GM20000 (cell line): ENCODE results near the gene TMIGD2.
"Not testable (repeated sequence)": the region's sequence is repeated elsewhere in the genome, so short reads cannot be mapped to it uniquely, and the experiment has no call there.

Experiments
- DNase-seq: peaks from one replicate; pipeline ENCODE4 v3.0.0; 2012; ENCODE audit warnings: low spot score
- CTCF ChIP-seq: IDR thresholded peaks from 2 replicates; pipeline ENCODE4 v1.5.1; 2012; ENCODE audit warnings: mild to moderate bottlenecking, control low read depth; ENCODE audit errors: extremely low read depth, missing control alignments

Gene TMIGD2

GRCh38 chr19:4292515-4292914, 9.7 kb downstream of the TMIGD2 start:
- TF ChIP-seq CTCF = no peak
- no peak for DNase-seq

- DNase-seq = no peak
Measured at GRCh38 chr19:4291184-4291732, 10.9 kb downstream of the TMIGD2 start.

GRCh38 chr19:4288091-4288777, 14.0 kb downstream of the TMIGD2 start:
- no peak for DNase-seq

More at GRCh38 chr19:4291184-4291732, 10.9 kb downstream of the TMIGD2 start:
- TF ChIP-seq CTCF = no peak

GRCh38 chr19:4286141-4286540, 16.0 kb downstream of the TMIGD2 start:
- not testable (repeated sequence) for DNase-seq

More at GRCh38 chr19:4288091-4288777, 14.0 kb downstream of the TMIGD2 start:
- no peak for TF ChIP-seq CTCF

- TF ChIP-seq CTCF = no peak
- no peak for DNase-seq
Measured at GRCh38 chr19:4284974-4285373, 17.2 kb downstream of the TMIGD2 start.

- TF ChIP-seq CTCF = no peak
- no peak for DNase-seq
Measured at GRCh38 chr19:4284176-4284958, 17.8 kb downstream of the TMIGD2 start.

- no peak for DNase-seq
- no peak for TF ChIP-seq CTCF
Measured at GRCh38 chr19:4279530-4280422, 22.4 kb downstream of the TMIGD2 start.
